Muscle of leg (tissue), 11 donors: ENCODE results near the gene CERCAM. TPM values are rescaled to one million over a fixed set of nuclear protein-coding genes. Genes with fewer than 3 reads are reported as not detected.

Experiments
- DNase-seq: peaks from one replicate; pipeline ENCODE4 v3.0.0; 2013
- H3K27ac ChIP-seq: one replicate; pipeline ENCODE4 v1.5.1; 2013; ENCODE audit warnings: mild to moderate bottlenecking, low read length, control low read depth
- H3K27me3 ChIP-seq: one replicate; pipeline ENCODE4 v1.6.1; 2013; ENCODE audit warnings: low read length; ENCODE audit not compliant: control insufficient read depth, insufficient read depth
- H3K36me3 ChIP-seq: one replicate; pipeline ENCODE4 v1.6.1; 2013; ENCODE audit warnings: low read length; ENCODE audit not compliant: control insufficient read depth, insufficient read depth
- H3K4me1 ChIP-seq: one replicate; pipeline ENCODE4 v1.6.1; 2013; ENCODE audit warnings: low read length; ENCODE audit not compliant: control insufficient read depth, insufficient read depth
- H3K4me3 ChIP-seq: one replicate; pipeline ENCODE4 v1.5.1; 2013; ENCODE audit warnings: low read length, control low read depth
- H3K9me3 ChIP-seq: replicated peaks from 2 replicates; pipeline ENCODE4 v1.6.1; 2013; ENCODE audit warnings: low read depth, low read length; ENCODE audit not compliant: control insufficient read depth
- WGBS: methylation state at CpG from one replicate; pipeline ENCODE4 v1.1.5; 2013; ENCODE audit warnings: missing lambda C conversion rate; ENCODE audit not compliant: insufficient coverage; 5-methylcytosine and 5-hydroxymethylcytosine counted together
- polyA plus RNA-seq, 8 donors: library from polyadenylated mRNA; unstranded; fragments of 120-200 nt; gene quantifications; one replicate each; pipeline versions ENCODE4 v1.2.1 to v1.2.3, GENCODE V29; 2013; ENCODE audit warnings: inconsistent platforms in 1 of 8, low replicate concordance in 1 of 8; ENCODE audit not compliant: insufficient read length in 8 of 8, insufficient read depth in 1 of 8
- total RNA-seq: library from RNA; stranded (reverse); fragments of 120-200 nt; gene quantifications from one replicate; pipeline ENCODE4 v1.2.4, GENCODE V29; 2013

Gene CERCAM
- total and polyA plus RNA-seq, 9 donors: 57.6 to 109 (median 95.6) TPM

DNA sequence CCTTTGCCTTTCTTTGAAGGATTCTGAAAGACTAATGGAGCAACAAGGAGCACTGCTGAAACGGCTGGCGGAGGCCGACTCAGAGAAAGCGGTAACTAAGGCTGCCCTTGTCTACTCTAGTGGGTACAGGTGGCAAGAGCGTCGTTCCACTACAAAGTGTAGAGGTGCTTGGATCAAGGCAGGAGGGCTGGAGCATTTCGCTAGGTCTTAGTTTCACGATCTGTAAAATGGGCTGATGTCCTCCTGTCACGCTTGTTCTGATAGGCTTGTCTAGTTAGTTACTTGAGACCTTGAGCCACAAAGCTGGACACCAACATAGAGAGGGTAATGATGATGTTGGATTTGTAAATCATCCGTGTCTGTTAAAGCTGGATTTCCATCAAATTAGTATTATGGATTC lies 60.9 kb downstream of the CERCAM start:
- no peak overlapping the region for H3K27ac ChIP-seq

DNA sequence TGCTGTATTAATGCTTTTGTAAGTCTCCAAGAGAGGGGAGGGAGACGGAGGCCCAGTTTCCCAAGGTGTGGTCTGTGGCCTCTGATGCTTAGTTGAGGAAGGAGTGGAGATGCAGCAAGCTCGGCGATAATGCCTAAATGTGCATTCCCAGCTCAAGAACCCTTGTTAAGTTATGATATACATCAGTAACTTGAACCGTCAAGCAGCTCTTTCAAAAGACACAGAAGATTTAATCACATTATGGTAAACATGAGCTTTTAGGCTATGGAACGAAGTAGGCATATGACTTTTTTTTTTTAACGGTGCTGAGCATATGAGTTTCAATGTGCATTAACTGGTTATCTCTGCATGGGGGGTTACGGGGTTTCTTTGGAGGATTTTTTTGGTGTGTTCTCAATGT lies 61.5 kb downstream of the CERCAM start:
- Histone ChIP-seq H3K36me3 (peaks cover 73% of the 10 kb centered on the region), H3K9me3 (no peaks in the 10 kb centered on the region), H3K27ac (no peak overlapping the region), H3K27me3 (no peaks in the 10 kb centered on the region), H3K4me3 (no peak overlapping the region), H3K4me1 (no peaks in the 10 kb centered on the region)
- no peak for DNase-seq
- WGBS: no CpG with 5 or more reads among the region's 7 CpGs

More for the DNA sequence above, 60.9 kb downstream of the CERCAM start:
- no peak overlapping the region for H3K4me3 ChIP-seq
- DNase-seq: no peak
- H3K36me3 ChIP-seq: peaks cover 67% of the 10 kb centered on the region
- H3K9me3 ChIP-seq: no peaks in the 10 kb centered on the region
- no peaks in the 10 kb centered on the region for H3K27me3 ChIP-seq
- no peaks in the 10 kb centered on the region for H3K4me1 ChIP-seq
- 100% methylated on average over 8 of the region's 10 CpGs for WGBS

DNA sequence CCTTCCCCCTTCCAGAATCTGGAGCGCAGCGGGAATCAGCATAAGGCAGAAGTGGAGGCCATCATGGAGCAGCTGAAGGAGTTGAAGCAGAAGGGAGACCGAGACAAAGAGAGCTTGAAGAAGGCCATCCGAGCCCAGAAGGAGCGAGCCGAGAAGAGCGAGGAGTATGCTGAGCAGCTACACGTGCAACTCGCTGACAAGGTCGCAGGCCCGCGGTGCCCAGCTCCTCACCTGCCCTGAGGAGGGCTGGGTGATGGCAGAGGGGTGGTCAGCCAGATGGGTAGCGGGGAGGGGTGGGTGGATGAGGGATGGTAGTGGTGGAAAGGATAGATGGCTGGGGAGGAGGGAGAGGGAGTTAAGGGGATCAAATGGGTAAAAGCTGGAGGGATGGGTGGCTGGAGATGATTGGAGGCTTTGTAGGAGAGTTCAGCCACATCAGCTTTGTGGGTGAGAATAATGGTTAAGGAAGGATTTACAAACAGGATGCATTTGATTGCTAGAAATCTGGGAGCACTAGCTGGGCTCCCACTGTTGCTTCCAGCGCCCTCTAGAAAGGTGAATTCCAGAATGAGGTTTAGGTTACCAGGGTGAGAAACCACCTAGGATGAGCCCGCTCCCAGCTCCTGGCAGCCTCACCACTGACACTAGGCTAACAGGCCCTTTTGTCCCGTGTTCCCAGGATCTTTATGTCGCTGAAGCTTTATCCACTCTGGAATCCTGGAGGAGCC lies 64.2 kb downstream of the CERCAM start:
- H3K27me3 ChIP-seq: no peaks in the 10 kb centered on the region
- WGBS: 95% methylated on average over 17 of the region's 17 CpGs
- no peaks in the 10 kb centered on the region for H3K4me1 ChIP-seq
- no peak overlapping the region for H3K27ac ChIP-seq
- no peaks in the 10 kb centered on the region for H3K9me3 ChIP-seq
- no peak overlapping the region for H3K4me3 ChIP-seq
- H3K36me3 ChIP-seq: peaks cover 77% of the 10 kb centered on the region
- no peak for DNase-seq

DNA sequence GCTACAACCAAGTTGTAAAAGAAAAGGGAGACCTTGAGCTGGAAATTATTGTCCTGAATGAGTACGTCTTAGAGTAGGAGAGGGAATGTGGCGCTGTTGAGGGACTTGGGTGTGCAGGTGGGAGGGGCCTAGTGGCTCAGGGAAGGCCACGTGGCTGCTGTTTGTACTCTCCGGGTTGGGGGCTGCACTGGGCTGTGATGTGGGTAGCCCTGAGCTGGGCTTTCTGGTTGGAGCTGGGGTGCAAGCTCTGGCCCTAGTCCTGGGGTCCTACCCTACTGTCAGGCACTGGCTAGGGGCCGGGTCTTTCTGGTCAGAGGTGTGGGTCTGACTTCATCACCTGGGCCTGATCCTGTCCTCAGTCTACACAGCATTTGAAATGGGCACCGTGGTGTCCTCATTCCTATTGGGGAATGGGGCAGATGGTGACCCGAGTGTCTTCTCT lies 64.8 kb downstream of the CERCAM start:
- H3K4me1 ChIP-seq: no peaks in the 10 kb centered on the region
- H3K27me3 ChIP-seq: no peaks in the 10 kb centered on the region
- H3K36me3 ChIP-seq: peaks cover 79% of the 10 kb centered on the region
- H3K9me3 ChIP-seq: no peaks in the 10 kb centered on the region
- 59% methylated on average over 6 of the region's 7 CpGs for WGBS
- H3K27ac ChIP-seq: no peak overlapping the region
- no peak overlapping the region for H3K4me3 ChIP-seq
- DNase-seq: no peak

DNA sequence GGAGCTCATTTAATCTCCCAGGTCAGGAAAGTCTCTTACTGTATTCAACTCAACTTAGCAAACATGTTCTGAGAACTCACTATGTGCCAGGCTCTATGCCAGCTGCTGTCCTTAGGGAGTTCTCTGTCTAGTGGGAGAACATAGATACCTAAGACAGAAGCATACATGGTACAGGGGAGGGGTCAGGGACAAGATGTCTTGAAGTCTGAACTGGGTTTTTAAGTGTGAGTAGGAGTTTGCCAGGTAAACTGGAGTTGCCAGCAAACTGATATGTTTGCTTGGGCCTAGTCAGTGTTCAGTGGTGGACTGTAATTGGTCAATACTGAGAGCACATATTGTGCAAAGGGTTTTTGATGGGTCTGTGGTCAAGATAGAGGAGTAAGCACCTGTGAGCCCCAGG lies 65.5 kb downstream of the CERCAM start:
- no peak overlapping the region for H3K4me3 ChIP-seq
- peaks cover 76% of the 10 kb centered on the region for H3K36me3 ChIP-seq
- H3K27ac ChIP-seq: no peak overlapping the region

More for the DNA sequence above, 65.5 kb downstream of the CERCAM start:
- no peaks in the 10 kb centered on the region for H3K4me1 ChIP-seq
- H3K9me3 ChIP-seq: no peaks in the 10 kb centered on the region
- no peaks in the 10 kb centered on the region for H3K27me3 ChIP-seq
- no peak for DNase-seq

Other genes starting within 250 kb of the CERCAM start
- gene CIZ1, start 229.3 kb upstream of the CERCAM start, total RNA-seq: 36.4 TPM
- gene CIZ1, start 229.3 kb upstream of the CERCAM start, polyA plus RNA-seq: 100 to 1,000 TPM in 5 of 8 donors, 10 to 100 TPM in 3; 92.8 to 120 (median 104) TPM
- gene DNM1, start 217.5 kb upstream of the CERCAM start, total RNA-seq: 18.5 TPM
- gene DNM1, start 217.5 kb upstream of the CERCAM start, polyA plus RNA-seq: 10 to 100 TPM; 33.5 to 75.6 (median 45.0) TPM
- gene GOLGA2, start 144.8 kb upstream of the CERCAM start, total RNA-seq: 91.9 TPM
- gene GOLGA2, start 144.8 kb upstream of the CERCAM start, polyA plus RNA-seq: 100 to 1,000 TPM in 3 of 8 donors, 10 to 100 TPM in 5; 78.6 to 109 (median 90.5) TPM
- gene SWI5, start 144.6 kb upstream of the CERCAM start, total RNA-seq: 29.9 TPM
- 10 to 100 TPM; 20.5 to 29.6 (median 25.0) TPM for gene SWI5, start 144.6 kb upstream of the CERCAM start, polyA plus RNA-seq
- gene TRUB2, start 98.4 kb upstream of the CERCAM start, total RNA-seq: 23.9 TPM
- gene TRUB2, start 98.4 kb upstream of the CERCAM start, polyA plus RNA-seq: 10 to 100 TPM; 20.0 to 25.3 (median 23.6) TPM
- 26.0 TPM for gene COQ4, start 98.0 kb upstream of the CERCAM start, total RNA-seq
- 10 to 100 TPM; 24.4 to 39.3 (median 32.8) TPM for gene COQ4, start 98.0 kb upstream of the CERCAM start, polyA plus RNA-seq
- 7.2 TPM for gene SLC27A4, start 80.3 kb upstream of the CERCAM start, total RNA-seq
- 10 to 100 TPM; 11.8 to 16.3 (median 13.2) TPM for gene SLC27A4, start 80.3 kb upstream of the CERCAM start, polyA plus RNA-seq
- gene URM1, start 49.5 kb upstream of the CERCAM start, total RNA-seq: 48.3 TPM
- gene URM1, start 49.5 kb upstream of the CERCAM start, polyA plus RNA-seq: 10 to 100 TPM; 55.4 to 82.2 (median 68.5) TPM
- 23.5 TPM for gene ODF2, start 35.1 kb downstream of the CERCAM start, total RNA-seq
- 10 to 100 TPM; 25.5 to 41.8 (median 27.0) TPM for gene ODF2, start 35.1 kb downstream of the CERCAM start, polyA plus RNA-seq
- gene GLE1, start 83.9 kb downstream of the CERCAM start, total RNA-seq: 19.6 TPM
- gene GLE1, start 83.9 kb downstream of the CERCAM start, polyA plus RNA-seq: 10 to 100 TPM; 16.9 to 20.4 (median 19.7) TPM
- 227 TPM for gene SPTAN1, start 131.7 kb downstream of the CERCAM start, total RNA-seq
- 100 to 1,000 TPM; 244 to 384 (median 305) TPM for gene SPTAN1, start 131.7 kb downstream of the CERCAM start, polyA plus RNA-seq
- 40.8 TPM for gene DYNC2I2, start 236.0 kb downstream of the CERCAM start, total RNA-seq
- gene DYNC2I2, start 236.0 kb downstream of the CERCAM start, polyA plus RNA-seq: 10 to 100 TPM; 43.3 to 60.5 (median 50.8) TPM